T-helper 2 cell (primary cell): Measurements from ENCODE around the gene SLC16A7.

Source experiments
- DNase-seq, 5 experiments: peaks; one replicate each; pipeline versions ENCODE4 v3.0.0 to v3.0.0-alpha.2; 2012 to 2022

Gene SLC16A7

GRCh38 chr12:59624732-59625460, 29.1 kb downstream of the SLC16A7 start:
- DNase-seq: no peak

GRCh38 chr12:59626382-59626781, 30.6 kb downstream of the SLC16A7 start:
- no peak for DNase-seq

GRCh38 chr12:59627582-59627981, 31.8 kb downstream of the SLC16A7 start:
- DNase-seq: no peak

- no peak for DNase-seq
These were observed 34.1 kb downstream of the SLC16A7 start for GRCh38 chr12:59629890-59630289.

GRCh38 chr12:59632408-59632807, 36.6 kb downstream of the SLC16A7 start:
- DNase-seq: no peak

- DNase-seq: no peak
These were observed 38.4 kb downstream of the SLC16A7 start for GRCh38 chr12:59634254-59634653.

- DNase-seq: peak in 1 of 5 experiments; percentile 1
These were observed 41.3 kb downstream of the SLC16A7 start for GRCh38 chr12:59636945-59637691.

GRCh38 chr12:59637692-59638070, 41.9 kb downstream of the SLC16A7 start:
- DNase-seq: no peak

- DNase-seq: no peak
These were observed 47.7 kb downstream of the SLC16A7 start for GRCh38 chr12:59643550-59643949.

GRCh38 chr12:59645242-59645641, 49.4 kb downstream of the SLC16A7 start:
- peak in 1 of 5 experiments; percentile 3 for DNase-seq

GRCh38 chr12:59646636-59647035, 50.8 kb downstream of the SLC16A7 start:
- no peak for DNase-seq

- no peak for DNase-seq
These were observed 53.4 kb downstream of the SLC16A7 start for GRCh38 chr12:59649203-59649602.

GRCh38 chr12:59650588-59651228, 54.9 kb downstream of the SLC16A7 start:
- no peak for DNase-seq

- no peak for DNase-seq
These were observed 55.5 kb downstream of the SLC16A7 start for GRCh38 chr12:59651229-59651920.

- no peak for DNase-seq
These were observed 56.3 kb downstream of the SLC16A7 start for GRCh38 chr12:59652130-59652529.

GRCh38 chr12:59654061-59654460, 58.2 kb downstream of the SLC16A7 start:
- no peak for DNase-seq

GRCh38 chr12:59657266-59657665, 61.4 kb downstream of the SLC16A7 start:
- DNase-seq: no peak

GRCh38 chr12:59657711-59658110, 61.9 kb downstream of the SLC16A7 start:
- no peak for DNase-seq

GRCh38 chr12:59660148-59660547, 64.3 kb downstream of the SLC16A7 start:
- DNase-seq: no peak

- no peak for DNase-seq
These were observed 65.2 kb downstream of the SLC16A7 start for GRCh38 chr12:59660921-59661597.

- DNase-seq: no peak
These were observed 68.7 kb downstream of the SLC16A7 start for GRCh38 chr12:59664495-59664894.

GRCh38 chr12:59665701-59666100, 69.9 kb downstream of the SLC16A7 start:
- no peak for DNase-seq

GRCh38 chr12:59668674-59669073, 72.8 kb downstream of the SLC16A7 start:
- no peak for DNase-seq
